Mammary epithelial cell (primary cell): ENCODE data around the gene PARP1.

Experiments
- CTCF ChIP-seq, 2 donors: IDR thresholded peaks in 1 of 2; conservative IDR thresholded peaks in 1 of 2; 2 replicates each; pipeline ENCODE4 v1.5.1; 2011 to 2012; ENCODE audit warnings: inconsistent platforms in 2 of 2, low read length in 2 of 2, mild to moderate bottlenecking in 2 of 2, control low read depth in 1 of 2, low read depth in 1 of 2; ENCODE audit not compliant: insufficient read depth in 1 of 2; ENCODE audit errors: extremely low read depth in 1 of 2
- EZH2 ChIP-seq: IDR thresholded peaks from 2 replicates; pipeline ENCODE4 v1.6.1; 2012; ENCODE audit warnings: low read length, inconsistent platforms, borderline replicate concordance

GRCh38 chr1:226407199-226407496, 745 bp downstream of the PARP1 start:
- TF ChIP-seq CTCF (conservative IDR thresholded peaks at IDR 0.05 in 1 of 2, IDR thresholded peaks at IDR 0.05 in 1 of 2; ENCODE audit: extremely low read depth in 1 of 2, insufficient read depth in 1 of 2, low read depth in 1 of 2, low read length in 2 of 2) (no peak), EZH2 (no peak)
